Hepatocyte (in vitro differentiated cells): ENCODE measurements around the gene VWA8. TPM values are rescaled to one million over a fixed set of nuclear protein-coding genes. Genes with fewer than 3 reads are reported as not detected.
"Not testable (repeated sequence)": the region's sequence is repeated elsewhere in the genome, so short reads cannot be mapped to it uniquely, and the experiment has no call there.

Source experiments
- DNase-seq: peaks from one replicate; pipeline ENCODE4 v3.0.0-alpha.2; 2016; ENCODE audit warnings: low spot score
- H2AFZ ChIP-seq: fragments of 200-600 bp; sonication (generic); 2 replicates; pipeline ENCODE4 v1.6.0; 2016; ENCODE audit warnings: antibody characterized with exemption, mild to moderate bottlenecking
- H3K27ac ChIP-seq: fragments of 200-600 bp; sonication (generic); 2 replicates; pipeline ENCODE4 v1.5.1; 2016; ENCODE audit warnings: mild to moderate bottlenecking
- H3K27me3 ChIP-seq: fragments of 200-600 bp; sonication (generic); 2 replicates; pipeline ENCODE4 v1.6.1; 2016
- H3K36me3 ChIP-seq: fragments of 200-600 bp; sonication (generic); replicated peaks from 2 replicates; pipeline ENCODE4 v1.5.1; 2016; ENCODE audit warnings: low read depth; ENCODE audit not compliant: insufficient read depth
- H3K4me1 ChIP-seq: fragments of 200-600 bp; sonication (generic); 2 replicates; pipeline ENCODE4 v1.5.1; 2016; ENCODE audit warnings: mild to moderate bottlenecking, moderate library complexity; ENCODE audit not compliant: insufficient read depth
- H3K4me2 ChIP-seq: fragments of 200-600 bp; sonication (generic); 2 replicates; pipeline ENCODE4 v1.6.0; 2016
- H3K4me3 ChIP-seq: fragments of 200-600 bp; sonication (generic); 2 replicates; pipeline ENCODE4 v1.5.1; 2016; ENCODE audit warnings: mild to moderate bottlenecking
- H3K79me2 ChIP-seq: fragments of 200-600 bp; sonication (generic); 2 replicates; pipeline ENCODE4 v1.6.0; 2017; ENCODE audit warnings: mild to moderate bottlenecking
- H3K9me2 ChIP-seq: fragments of 200-600 bp; sonication (generic); replicated peaks from 2 replicates; pipeline ENCODE4 v1.6.0; 2017; ENCODE audit warnings: mild to moderate bottlenecking; ENCODE audit not compliant: insufficient read depth
- H3K9me3 ChIP-seq: fragments of 200-600 bp; sonication (generic); 2 replicates; pipeline ENCODE4 v1.5.1; 2016; ENCODE audit warnings: low read depth, mild to moderate bottlenecking
- H4K20me1 ChIP-seq: fragments of 200-600 bp; sonication (generic); 2 replicates; pipeline ENCODE4 v1.6.0; 2016; ENCODE audit warnings: mild to moderate bottlenecking; ENCODE audit not compliant: insufficient read depth, poor library complexity, severe bottlenecking
- EZH2 ChIP-seq: fragments of 200-600 bp; sonication (generic); IDR thresholded peaks from 2 replicates; pipeline ENCODE4 v1.6.1; 2016; ENCODE audit warnings: antibody characterized with exemption, mild to moderate bottlenecking, borderline replicate concordance
- EZH2phosphoT487 ChIP-seq: fragments of 200-600 bp; sonication (generic); IDR thresholded peaks from one replicate; pipeline ENCODE4 v1.6.1; 2018; ENCODE audit warnings: antibody characterized with exemption, mild to moderate bottlenecking, low read depth, moderate library complexity; ENCODE audit not compliant: unreplicated experiment, severe bottlenecking
- WGBS: methylation state at CpG from one replicate; pipeline ENCODE4 v1.1.6; 2016; ENCODE audit warnings: low lambda C conversion rate; ENCODE audit errors: missing lambda C conversion rate; 5-methylcytosine and 5-hydroxymethylcytosine counted together
- polyA plus RNA-seq: library from polyadenylated mRNA; unstranded; fragments of >200 nt; fragmentation: Nextera tagmentation; extraction: Ambion mirVana; gene quantifications from 2 replicates; pipeline ENCODE4 v1.2.1, GENCODE V29; 2016
- total RNA-seq: library from RNA; depleted of rRNA; stranded (reverse); fragments of >200 nt; gene quantifications from 2 replicates; pipeline ENCODE4 v1.2.3, GENCODE V29; 2014
- TF ChIP-seq, protein P1 (sequence below): fragments of 200-600 bp; sonication (generic); IDR thresholded peaks from 2 replicates; pipeline ENCODE4 v1.5.1; 2016; ENCODE audit warnings: antibody characterized with exemption, mild to moderate bottlenecking; ENCODE audit not compliant: poor library complexity

VWA8 gene
- total and polyA plus RNA-seq, 2 experiments from 2014 or later, result 4.9 to 19.5 TPM

DNA sequence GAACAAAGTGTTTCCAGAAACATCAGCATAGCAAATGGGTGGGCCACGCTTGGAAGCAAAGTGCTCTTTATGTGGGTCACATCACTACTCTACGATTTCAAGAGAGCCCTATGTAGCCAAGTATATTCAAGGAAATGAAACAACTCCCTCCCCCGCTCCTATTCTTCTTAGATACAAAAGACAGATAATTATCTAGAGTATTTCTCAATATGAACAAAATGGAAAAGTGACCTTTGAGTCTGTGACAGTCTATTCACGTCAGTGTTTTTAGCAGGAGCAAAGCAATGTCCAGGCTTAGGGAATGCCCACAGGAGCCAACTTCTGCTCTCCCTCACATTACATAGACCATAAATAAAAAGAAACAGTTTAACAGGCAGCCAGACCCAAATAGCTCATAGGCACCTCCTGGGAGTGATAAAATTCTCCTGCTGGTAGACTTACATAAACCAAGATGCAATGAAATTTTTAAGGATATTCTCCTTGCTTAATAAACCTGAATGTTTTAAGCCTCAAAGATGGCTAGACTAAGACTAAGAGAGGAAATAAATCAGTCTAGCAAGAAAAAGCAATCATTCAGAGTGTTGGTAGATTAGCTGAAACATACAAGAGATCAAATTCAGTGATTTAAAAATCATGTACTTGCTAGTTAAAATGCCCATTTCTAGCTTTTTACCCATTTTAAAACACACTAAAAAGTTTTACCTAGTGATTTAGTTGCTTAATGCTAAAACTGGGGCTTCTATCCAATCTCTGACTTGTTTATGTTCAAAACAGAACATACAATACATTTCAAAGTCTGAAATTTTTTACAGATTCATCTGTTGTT, 320.7 kb downstream of the VWA8 start:
- Histone ChIP-seq H3K9me3 (no peaks in the 10 kb centered on the region), H3K4me3 (no peak overlapping the region), H3K9me2 (no peaks in the 10 kb centered on the region), H3K27me3 (no peaks in the 10 kb centered on the region), H2AFZ (no peak overlapping the region), H4K20me1 (no peaks in the 10 kb centered on the region), H3K36me3 (no peaks in the 10 kb centered on the region), H3K4me1 (peaks cover 25% of the 10 kb centered on the region), H3K4me2 (peak overlapping the region; percentile 11), H3K79me2 (no peaks in the 10 kb centered on the region), H3K27ac (peak overlapping the region; percentile 59)
- no peak for TF ChIP-seq EZH2
- TF ChIP-seq, protein P1, sequence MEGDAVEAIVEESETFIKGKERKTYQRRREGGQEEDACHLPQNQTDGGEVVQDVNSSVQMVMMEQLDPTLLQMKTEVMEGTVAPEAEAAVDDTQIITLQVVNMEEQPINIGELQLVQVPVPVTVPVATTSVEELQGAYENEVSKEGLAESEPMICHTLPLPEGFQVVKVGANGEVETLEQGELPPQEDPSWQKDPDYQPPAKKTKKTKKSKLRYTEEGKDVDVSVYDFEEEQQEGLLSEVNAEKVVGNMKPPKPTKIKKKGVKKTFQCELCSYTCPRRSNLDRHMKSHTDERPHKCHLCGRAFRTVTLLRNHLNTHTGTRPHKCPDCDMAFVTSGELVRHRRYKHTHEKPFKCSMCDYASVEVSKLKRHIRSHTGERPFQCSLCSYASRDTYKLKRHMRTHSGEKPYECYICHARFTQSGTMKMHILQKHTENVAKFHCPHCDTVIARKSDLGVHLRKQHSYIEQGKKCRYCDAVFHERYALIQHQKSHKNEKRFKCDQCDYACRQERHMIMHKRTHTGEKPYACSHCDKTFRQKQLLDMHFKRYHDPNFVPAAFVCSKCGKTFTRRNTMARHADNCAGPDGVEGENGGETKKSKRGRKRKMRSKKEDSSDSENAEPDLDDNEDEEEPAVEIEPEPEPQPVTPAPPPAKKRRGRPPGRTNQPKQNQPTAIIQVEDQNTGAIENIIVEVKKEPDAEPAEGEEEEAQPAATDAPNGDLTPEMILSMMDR, result no peak
- no peak for TF ChIP-seq EZH2phosphoT487
- peak; percentile 38 for DNase-seq
- 60% methylated on average over 4 of the region's 4 CpGs for WGBS

DNA sequence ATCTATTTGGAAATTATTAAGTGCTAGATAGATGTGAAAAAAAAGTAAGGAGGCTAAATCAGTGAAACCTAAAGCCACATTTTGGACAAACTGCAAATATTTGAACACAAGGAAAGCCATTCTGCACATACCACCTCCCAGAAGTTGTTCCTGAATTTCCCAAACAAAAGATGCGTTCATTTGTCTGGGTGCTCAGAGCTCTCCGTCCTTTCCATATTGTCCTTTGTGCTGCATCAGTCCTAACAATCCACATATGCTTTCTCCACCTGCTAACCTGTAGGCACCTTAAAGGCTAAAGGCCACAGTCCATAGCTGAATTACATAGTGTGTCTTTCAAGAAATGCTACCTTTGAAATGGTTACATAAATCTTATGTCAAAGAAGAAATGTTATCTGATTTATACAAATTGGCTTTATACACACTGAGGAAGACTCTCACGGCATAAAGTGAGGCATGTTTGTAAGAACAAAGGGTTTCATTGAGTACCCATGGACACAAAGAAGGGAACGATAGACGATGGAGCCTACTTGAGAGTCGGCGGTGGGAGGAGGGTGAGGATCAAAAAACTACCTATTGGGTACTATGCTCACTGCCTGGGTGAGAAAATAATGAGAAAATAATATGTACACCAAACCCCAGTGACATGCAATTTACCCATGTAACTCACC, 321.5 kb downstream of the VWA8 start:
- WGBS, result 93% methylated on average over 7 of the region's 7 CpGs
- H3K9me3 ChIP-seq, result no peaks in the 10 kb centered on the region
- peaks cover 22% of the 10 kb centered on the region for H3K4me1 ChIP-seq
- H3K4me2 ChIP-seq, result peak overlapping the region; percentile 11
- no peak overlapping the region for H3K4me3 ChIP-seq
- H2AFZ ChIP-seq, result no peak overlapping the region
- no peak for DNase-seq
- no peak for TF ChIP-seq EZH2
- no peaks in the 10 kb centered on the region for H3K79me2 ChIP-seq
- H3K27ac ChIP-seq, result peak overlapping the region; percentile 24
- H4K20me1 ChIP-seq, result no peaks in the 10 kb centered on the region
- no peaks in the 10 kb centered on the region for H3K36me3 ChIP-seq
- H3K9me2 ChIP-seq, result no peaks in the 10 kb centered on the region
- H3K27me3 ChIP-seq, result no peaks in the 10 kb centered on the region

DNA sequence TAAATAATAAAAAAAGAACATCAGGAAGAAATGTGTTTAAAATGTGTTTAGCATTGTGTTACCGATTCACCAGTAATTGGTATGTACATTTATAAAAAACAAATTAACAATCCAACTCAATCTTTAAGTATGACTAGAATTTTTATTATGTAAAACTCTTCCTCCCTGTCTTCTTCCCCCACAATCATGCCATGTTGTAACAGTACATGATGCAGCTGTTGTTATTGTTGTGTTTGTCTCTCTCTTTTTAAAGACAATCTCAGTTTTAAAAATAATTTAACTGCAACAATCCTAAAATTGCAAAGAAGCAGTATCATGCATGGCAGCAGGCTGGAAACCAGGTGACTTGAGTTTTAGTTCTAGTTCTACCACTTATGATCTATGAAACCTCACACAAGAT, 323.3 kb downstream of the VWA8 start:
- H3K27ac ChIP-seq, result no peak overlapping the region
- no peak overlapping the region for H3K4me2 ChIP-seq
- H3K4me1 ChIP-seq, result peaks cover 22% of the 10 kb centered on the region
- DNase-seq, result no peak
- no peaks in the 10 kb centered on the region for H4K20me1 ChIP-seq
- TF ChIP-seq EZH2 (no peak), EZH2phosphoT487 (no peak)
- TF ChIP-seq, protein P1, result no peak
- no peak overlapping the region for H2AFZ ChIP-seq
- no peaks in the 10 kb centered on the region for H3K9me3 ChIP-seq
- no peaks in the 10 kb centered on the region for H3K79me2 ChIP-seq
- no peaks in the 10 kb centered on the region for H3K9me2 ChIP-seq
- no peak overlapping the region for H3K4me3 ChIP-seq
- H3K27me3 ChIP-seq, result no peaks in the 10 kb centered on the region
- H3K36me3 ChIP-seq, result no peaks in the 10 kb centered on the region
- WGBS, result 93% methylated on average over 1 of the region's 1 CpG

- not testable (repeated sequence) for H3K27ac ChIP-seq, H3K36me3 ChIP-seq, H2AFZ ChIP-seq, H3K4me2 ChIP-seq, H4K20me1 ChIP-seq, H3K4me3 ChIP-seq, H3K9me3 ChIP-seq, DNase-seq, H3K79me2 ChIP-seq, H3K9me2 ChIP-seq, H3K27me3 ChIP-seq
- peaks cover 22% of the 10 kb centered on the region for H3K4me1 ChIP-seq
- 89% methylated on average over 5 of the region's 5 CpGs for WGBS
These were observed 323.9 kb downstream of the VWA8 start for GRCh38 chr13:41637032-41637431.

DNA sequence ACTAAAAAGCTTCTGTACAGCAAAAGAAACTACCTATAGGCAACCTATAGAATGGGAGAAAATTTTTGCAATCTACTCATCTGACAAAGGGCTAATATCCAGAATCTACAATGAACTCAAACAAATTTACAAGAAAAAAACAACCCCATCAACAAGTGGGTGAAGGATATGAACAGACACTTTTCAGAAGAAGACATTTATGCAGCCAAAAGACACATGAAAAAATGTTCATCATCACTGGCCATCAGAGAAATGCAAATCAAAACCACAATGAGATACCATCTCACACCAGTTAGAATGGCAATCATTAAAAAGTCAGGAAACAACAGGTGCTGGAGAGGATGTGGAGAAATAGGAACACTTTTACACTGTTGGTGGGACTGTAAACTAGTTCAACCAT, 324.3 kb downstream of the VWA8 start:
- H3K4me1 ChIP-seq, result peaks cover 22% of the 10 kb centered on the region
- H4K20me1 ChIP-seq, H3K4me3 ChIP-seq, H3K27ac ChIP-seq, H3K9me3 ChIP-seq, H3K36me3 ChIP-seq, H3K27me3 ChIP-seq, H3K79me2 ChIP-seq, H3K9me2 ChIP-seq, DNase-seq, H2AFZ ChIP-seq, H3K4me2 ChIP-seq: not testable (repeated sequence)
